Muscle of leg (tissue), 11 donors: Measurements from ENCODE around the gene SULT1A2. TPM values are rescaled to one million over a fixed set of nuclear protein-coding genes. Genes with fewer than 3 reads are reported as not detected.

Experiments
- DNase-seq: peaks from one replicate; pipeline ENCODE4 v3.0.0; 2013
- H3K27ac ChIP-seq: one replicate; pipeline ENCODE4 v1.5.1; 2013; ENCODE audit warnings: mild to moderate bottlenecking, low read length, control low read depth
- H3K27me3 ChIP-seq: one replicate; pipeline ENCODE4 v1.6.1; 2013; ENCODE audit warnings: low read length; ENCODE audit not compliant: control insufficient read depth, insufficient read depth
- H3K36me3 ChIP-seq: one replicate; pipeline ENCODE4 v1.6.1; 2013; ENCODE audit warnings: low read length; ENCODE audit not compliant: control insufficient read depth, insufficient read depth
- H3K4me1 ChIP-seq: one replicate; pipeline ENCODE4 v1.6.1; 2013; ENCODE audit warnings: low read length; ENCODE audit not compliant: control insufficient read depth, insufficient read depth
- H3K4me3 ChIP-seq: one replicate; pipeline ENCODE4 v1.5.1; 2013; ENCODE audit warnings: low read length, control low read depth
- H3K9me3 ChIP-seq: replicated peaks from 2 replicates; pipeline ENCODE4 v1.6.1; 2013; ENCODE audit warnings: low read depth, low read length; ENCODE audit not compliant: control insufficient read depth
- WGBS: methylation state at CpG from one replicate; pipeline ENCODE4 v1.1.5; 2013; ENCODE audit warnings: missing lambda C conversion rate; ENCODE audit not compliant: insufficient coverage; 5-methylcytosine and 5-hydroxymethylcytosine counted together
- polyA plus RNA-seq, 8 donors: library from polyadenylated mRNA; unstranded; fragments of 120-200 nt; gene quantifications; one replicate each; pipeline versions ENCODE4 v1.2.1 to v1.2.3, GENCODE V29; 2013; ENCODE audit warnings: inconsistent platforms in 1 of 8, low replicate concordance in 1 of 8; ENCODE audit not compliant: insufficient read length in 8 of 8, insufficient read depth in 1 of 8
- total RNA-seq: library from RNA; stranded (reverse); fragments of 120-200 nt; gene quantifications from one replicate; pipeline ENCODE4 v1.2.4, GENCODE V29; 2013

Gene SULT1A2
- total and polyA plus RNA-seq, 9 donors, result 0.43 to 1.1 (median 0.92) TPM

- H3K36me3 ChIP-seq, result no peaks in the 10 kb centered on the region
- peaks cover 6% of the 10 kb centered on the region for H3K27me3 ChIP-seq
- H3K4me1 ChIP-seq, result no peaks in the 10 kb centered on the region
- no peak overlapping the region for H3K4me3 ChIP-seq
- WGBS, result no CpG with 5 or more reads among the region's 3 CpGs
- H3K9me3 ChIP-seq, result no peaks in the 10 kb centered on the region
- H3K27ac ChIP-seq, result no peak overlapping the region
- DNase-seq, result no peak
Observed at GRCh38 chr16:28544998-28545397, 51.9 kb downstream of the SULT1A2 start.

- H3K4me3 ChIP-seq, result no peak overlapping the region
Observed at GRCh38 chr16:28543072-28543471, 53.8 kb downstream of the SULT1A2 start.

DNA sequence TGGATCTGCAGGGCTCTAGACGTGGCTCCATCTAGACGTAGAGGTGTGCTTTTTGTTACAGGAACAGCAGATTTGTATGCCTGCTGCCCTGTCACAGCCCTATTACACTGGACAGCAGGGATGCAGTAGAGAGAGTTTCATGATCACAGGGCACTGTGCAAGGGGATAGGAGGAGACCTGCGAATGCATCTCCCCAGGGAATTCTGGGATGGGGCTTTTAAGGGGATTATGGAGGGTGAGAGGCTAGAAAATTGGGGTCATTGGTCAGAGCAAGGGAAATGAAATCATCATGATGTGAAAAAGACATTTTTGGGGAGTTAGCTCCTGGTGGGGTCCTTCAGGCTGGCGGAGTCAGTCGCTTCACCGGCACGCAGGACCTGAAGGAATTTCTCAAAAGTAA is 54.2 kb downstream of the SULT1A2 start:
- DNase-seq, result no peak
- Histone ChIP-seq H3K4me3 (no peak overlapping the region), H3K4me1 (peaks cover 16% of the 10 kb centered on the region), H3K27me3 (peaks cover 2% of the 10 kb centered on the region), H3K36me3 (no peaks in the 10 kb centered on the region), H3K27ac (no peak overlapping the region), H3K9me3 (no peaks in the 10 kb centered on the region)
- WGBS, result 70% methylated on average over 6 of the region's 7 CpGs

More at GRCh38 chr16:28543072-28543471, 53.8 kb downstream of the SULT1A2 start:
- peaks cover 3% of the 10 kb centered on the region for H3K27me3 ChIP-seq
- no peaks in the 10 kb centered on the region for H3K9me3 ChIP-seq
- whole genome bisulfite sequencing, result no CpG with 5 or more reads among the region's 7 CpGs
- H3K27ac ChIP-seq, result peak overlapping the region; percentile 47
- peak; percentile 69 for DNase-seq
- H3K4me1 ChIP-seq, result peaks cover 12% of the 10 kb centered on the region
- H3K36me3 ChIP-seq, result no peaks in the 10 kb centered on the region

Other genes with a start within 250 kb of the SULT1A2 start
- 2.0 TPM for gene NPIPB6, start 233.5 kb downstream of the SULT1A2 start, total RNA-seq
- gene NPIPB6, start 233.5 kb downstream of the SULT1A2 start, polyA plus RNA-seq, result 1 to 10 TPM in 2 of 8 donors, under 1 TPM in 4, not detected in 2; 0.34 to 2.3 (median 0.75) TPM
- 60.2 TPM for gene EIF3CL, start 193.2 kb downstream of the SULT1A2 start, total RNA-seq
- 100 to 1,000 TPM in 1 of 8 donors, 10 to 100 TPM in 7; 42.2 to 119 (median 71.1) TPM for gene EIF3CL, start 193.2 kb downstream of the SULT1A2 start, polyA plus RNA-seq
- gene NPIPB7, start 124.7 kb downstream of the SULT1A2 start, total RNA-seq, result not detected
- gene NPIPB7, start 124.7 kb downstream of the SULT1A2 start, polyA plus RNA-seq, result under 1 TPM in 4 of 8 donors, not detected in 4; 0.19 to 0.59 (median 0.30) TPM
- gene CLN3, start 105.0 kb downstream of the SULT1A2 start, total RNA-seq, result 5.1 TPM
- 10 to 100 TPM; 11.9 to 21.0 (median 16.7) TPM for gene CLN3, start 105.0 kb downstream of the SULT1A2 start, polyA plus RNA-seq
- 0.18 TPM for gene APOBR, start 102.4 kb downstream of the SULT1A2 start, total RNA-seq
- 1 to 10 TPM in 5 of 8 donors, under 1 TPM in 3; 0.77 to 1.5 (median 1.1) TPM for gene APOBR, start 102.4 kb downstream of the SULT1A2 start, polyA plus RNA-seq
- not detected for gene IL27, start 90.2 kb downstream of the SULT1A2 start, total RNA-seq
- gene IL27, start 90.2 kb downstream of the SULT1A2 start, polyA plus RNA-seq, result 1 to 10 TPM in 1 of 8 donors, not detected in 7; 1.0 TPM
- 40.3 TPM for gene NUPR1, start 58.1 kb downstream of the SULT1A2 start, total RNA-seq
- 10 to 100 TPM; 27.1 to 56.7 (median 38.6) TPM for gene NUPR1, start 58.1 kb downstream of the SULT1A2 start, polyA plus RNA-seq
- gene SGF29, start 43.1 kb downstream of the SULT1A2 start, total RNA-seq, result 20.3 TPM
- gene SGF29, start 43.1 kb downstream of the SULT1A2 start, polyA plus RNA-seq, result 10 to 100 TPM; 14.7 to 22.9 (median 17.3) TPM
- gene SULT1A1, start 13.0 kb upstream of the SULT1A2 start, total RNA-seq, result 32.3 TPM
- 10 to 100 TPM in 6 of 8 donors, 1 to 10 TPM in 2; 5.9 to 27.4 (median 13.1) TPM for gene SULT1A1, start 13.0 kb upstream of the SULT1A2 start, polyA plus RNA-seq
- 0.71 TPM for gene NPIPB8, start 41.0 kb upstream of the SULT1A2 start, total RNA-seq
- 1 to 10 TPM in 1 of 8 donors, under 1 TPM in 6, not detected in 1; 0.06 to 1.4 (median 0.55) TPM for gene NPIPB8, start 41.0 kb upstream of the SULT1A2 start, polyA plus RNA-seq
- gene EIF3C, start 114.4 kb upstream of the SULT1A2 start, total RNA-seq, result 364 TPM
- gene EIF3C, start 114.4 kb upstream of the SULT1A2 start, polyA plus RNA-seq, result 100 to 1,000 TPM; 242 to 462 (median 336) TPM
- gene NPIPB9, start 154.7 kb upstream of the SULT1A2 start, total RNA-seq, result 1.2 TPM
- gene NPIPB9, start 154.7 kb upstream of the SULT1A2 start, polyA plus RNA-seq, result 1 to 10 TPM in 3 of 8 donors, under 1 TPM in 5; 0.49 to 2.8 (median 0.85) TPM
- gene ATXN2L, start 225.9 kb upstream of the SULT1A2 start, total RNA-seq, result 27.1 TPM
- 100 to 1,000 TPM in 2 of 8 donors, 10 to 100 TPM in 6; 66.4 to 107 (median 87.2) TPM for gene ATXN2L, start 225.9 kb upstream of the SULT1A2 start, polyA plus RNA-seq
- gene TUFM, start 249.3 kb upstream of the SULT1A2 start, total RNA-seq, result 87.9 TPM
- gene TUFM, start 249.3 kb upstream of the SULT1A2 start, polyA plus RNA-seq, result 100 to 1,000 TPM; 151 to 193 (median 163) TPM